C4-2B (cell line): ENCODE measurements around the gene WWP2.
A peak's percentile ranks its signal among the peaks of the same experiment; 100 is the strongest.
"Not testable (repeated sequence)": the region's sequence is repeated elsewhere in the genome, so short reads cannot be mapped to it uniquely, and the experiment has no call there.

Source experiments
- H3K27ac ChIP-seq: fragments of 450-650 bp; 2 replicates; pipeline ENCODE4 v1.5.1; 2017
- CTCF ChIP-seq: fragments of 450-650 bp; conservative IDR thresholded peaks from 2 replicates; pipeline ENCODE4 v1.5.1; 2017; ENCODE audit warnings: mild to moderate bottlenecking
- ZFX ChIP-seq: fragments of 450-650 bp; IDR thresholded peaks from 2 replicates; pipeline ENCODE4 v1.6.1; 2017

Gene WWP2

DNA sequence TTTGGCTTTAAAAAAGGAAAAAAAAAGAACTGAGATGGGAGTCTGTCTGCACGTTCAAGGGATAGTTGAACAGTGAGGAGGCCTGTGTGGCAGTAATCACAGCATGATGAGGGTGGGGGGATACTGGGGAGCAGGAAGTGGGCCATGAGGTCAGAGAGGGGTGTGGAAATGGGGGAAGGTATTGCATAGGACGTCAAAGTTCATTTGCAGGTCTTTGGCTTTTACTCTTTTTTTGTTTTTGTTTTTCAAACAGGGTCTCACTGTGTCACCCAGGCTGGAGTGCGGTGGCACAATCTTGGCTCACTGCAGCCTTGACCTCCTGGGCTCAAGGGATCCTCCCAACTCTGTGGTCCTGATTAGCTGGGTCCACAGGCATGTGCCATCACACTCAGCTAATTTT, 19.0 kb downstream of the WWP2 start:
- TF ChIP-seq CTCF (no peak), ZFX (no peak)
- H3K27ac ChIP-seq, result no peak overlapping the region

DNA sequence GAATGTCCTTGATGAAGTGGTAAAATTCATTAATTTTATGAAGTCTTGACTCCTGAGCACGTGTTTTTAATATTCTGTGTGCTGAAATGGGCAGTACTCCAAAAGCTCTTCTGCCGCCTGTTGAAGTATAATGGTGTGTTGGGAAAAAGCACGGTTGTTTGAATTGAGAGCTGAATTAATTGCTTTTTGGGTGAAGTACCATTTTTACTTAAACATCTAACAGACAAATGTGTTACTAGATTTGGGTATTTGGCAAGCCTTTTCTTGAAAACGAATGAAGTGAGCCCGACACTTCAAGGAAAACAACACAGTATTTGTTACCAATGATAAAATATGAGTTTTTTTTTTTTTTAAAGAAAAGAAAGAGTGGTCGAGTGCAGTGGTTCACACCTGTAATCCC, 22.5 kb downstream of the WWP2 start:
- H3K27ac ChIP-seq, result no peak overlapping the region
- TF ChIP-seq CTCF (no peak), ZFX (no peak)

DNA sequence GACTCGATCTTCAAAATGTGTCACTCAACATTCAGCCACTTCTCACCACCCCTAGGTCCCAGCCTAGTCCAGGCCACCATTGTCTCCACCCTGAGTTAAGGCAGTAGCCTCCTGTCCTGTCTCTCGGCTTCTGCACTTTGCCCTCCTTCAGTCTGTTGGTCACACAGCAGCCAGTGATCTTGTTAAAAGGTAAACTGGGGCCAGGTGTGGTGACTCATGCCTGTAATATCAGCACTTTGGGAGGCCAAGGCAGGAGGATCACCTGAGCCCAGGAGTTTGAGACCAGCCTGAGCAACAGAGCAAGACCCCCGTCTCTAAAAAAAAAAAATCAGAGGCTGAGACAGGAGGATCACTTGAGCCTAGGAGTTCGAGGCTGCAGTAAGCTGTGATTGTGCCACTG, 25.8 kb downstream of the WWP2 start:
- no peak overlapping the region for H3K27ac ChIP-seq
- no peak for TF ChIP-seq ZFX
- TF ChIP-seq CTCF, result no peak

DNA sequence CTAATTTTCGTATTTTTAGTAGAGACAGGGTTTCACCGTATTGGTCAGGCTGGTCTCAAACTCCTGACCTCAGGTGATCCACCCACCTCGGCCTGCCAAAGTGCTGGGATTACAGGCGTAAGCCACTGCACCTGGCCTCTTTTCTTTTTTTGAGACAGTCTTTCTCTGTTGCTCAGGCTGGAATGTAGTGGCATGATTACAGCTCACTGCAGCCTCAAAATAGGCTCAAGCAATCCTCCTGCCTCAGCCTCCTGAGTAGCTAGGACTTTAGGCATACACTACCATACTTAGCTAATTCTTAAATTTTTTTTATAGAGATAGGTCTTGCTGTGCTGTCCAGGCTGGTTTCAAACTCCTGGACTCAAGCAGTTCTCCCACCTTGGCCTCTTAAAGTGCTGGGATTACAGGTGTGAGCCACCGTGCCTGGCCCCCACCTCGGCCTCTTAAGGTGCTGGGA, 29.3 kb downstream of the WWP2 start:
- H3K27ac ChIP-seq, result not testable (repeated sequence)

DNA sequence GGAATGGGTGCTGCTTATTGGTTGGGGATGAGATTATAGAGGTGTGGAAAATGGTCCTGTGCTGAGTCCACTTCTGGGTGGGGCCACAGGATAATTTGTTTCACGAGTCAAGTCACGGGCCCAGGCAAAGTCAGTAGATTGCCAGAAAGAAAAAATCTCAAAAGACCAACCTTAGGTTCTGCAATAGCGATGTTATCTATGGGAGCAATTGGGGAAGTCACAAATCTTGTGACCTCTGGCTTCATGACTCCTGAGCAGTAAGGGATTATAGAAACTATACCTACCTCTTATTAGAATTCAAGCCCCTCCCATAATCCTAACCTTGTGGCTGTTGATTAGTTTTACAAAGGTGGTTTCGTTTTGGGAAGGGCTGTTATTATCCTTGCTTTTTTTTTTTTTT, 31.4 kb downstream of the WWP2 start:
- no peak overlapping the region for H3K27ac ChIP-seq
- TF ChIP-seq CTCF (no peak), ZFX (no peak)

GRCh38 chr16:69794486-69794885, 32.4 kb downstream of the WWP2 start:
- TF ChIP-seq ZFX, result no peak
- TF ChIP-seq CTCF, result no peak
- H3K27ac ChIP-seq, result no peak overlapping the region

GRCh38 chr16:69796285-69797118, 34.4 kb downstream of the WWP2 start:
- TF ChIP-seq ZFX, result no peak
- peak; percentile 81 for TF ChIP-seq CTCF

GRCh38 chr16:69798466-69798865, 36.3 kb downstream of the WWP2 start:
- 0 out of 2 replicates have a peak, but pooled peaks have one; percentile 11 for TF ChIP-seq CTCF
- TF ChIP-seq ZFX, result no peak
- no peak overlapping the region for H3K27ac ChIP-seq

More at GRCh38 chr16:69796285-69797118, 34.4 kb downstream of the WWP2 start:
- no peak overlapping the region for H3K27ac ChIP-seq
